Measurements from ENCODE around the gene CHRND.

CHRND gene

DNA sequence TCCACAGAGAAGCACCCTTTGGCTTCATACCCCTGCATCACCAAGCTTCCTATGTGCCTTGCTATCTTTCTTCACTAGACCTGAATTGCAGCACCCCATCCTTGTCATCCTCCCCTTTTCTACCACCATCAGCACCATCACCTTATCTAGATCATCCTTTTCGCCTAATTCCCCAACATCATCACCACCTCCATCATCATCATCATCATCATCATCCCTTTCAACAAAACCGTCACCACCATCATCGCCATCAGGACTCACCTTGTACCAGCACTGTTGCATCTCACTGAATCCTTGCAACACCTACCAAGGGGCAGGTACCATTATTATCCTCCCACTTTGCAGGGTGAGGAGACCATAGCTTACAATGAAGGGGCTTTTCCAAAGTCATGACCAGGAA, 27.5 kb upstream of the CHRND start:
- H3K27me3 ChIP-seq (ENCODE audit: insufficient read depth, low read depth) = peaks cover 4% of the 10 kb centered on the region; the same call in 1 of the 2 replicates
- H3K9ac ChIP-seq = no peak overlapping the region
- TF ChIP-seq, protein P1, sequence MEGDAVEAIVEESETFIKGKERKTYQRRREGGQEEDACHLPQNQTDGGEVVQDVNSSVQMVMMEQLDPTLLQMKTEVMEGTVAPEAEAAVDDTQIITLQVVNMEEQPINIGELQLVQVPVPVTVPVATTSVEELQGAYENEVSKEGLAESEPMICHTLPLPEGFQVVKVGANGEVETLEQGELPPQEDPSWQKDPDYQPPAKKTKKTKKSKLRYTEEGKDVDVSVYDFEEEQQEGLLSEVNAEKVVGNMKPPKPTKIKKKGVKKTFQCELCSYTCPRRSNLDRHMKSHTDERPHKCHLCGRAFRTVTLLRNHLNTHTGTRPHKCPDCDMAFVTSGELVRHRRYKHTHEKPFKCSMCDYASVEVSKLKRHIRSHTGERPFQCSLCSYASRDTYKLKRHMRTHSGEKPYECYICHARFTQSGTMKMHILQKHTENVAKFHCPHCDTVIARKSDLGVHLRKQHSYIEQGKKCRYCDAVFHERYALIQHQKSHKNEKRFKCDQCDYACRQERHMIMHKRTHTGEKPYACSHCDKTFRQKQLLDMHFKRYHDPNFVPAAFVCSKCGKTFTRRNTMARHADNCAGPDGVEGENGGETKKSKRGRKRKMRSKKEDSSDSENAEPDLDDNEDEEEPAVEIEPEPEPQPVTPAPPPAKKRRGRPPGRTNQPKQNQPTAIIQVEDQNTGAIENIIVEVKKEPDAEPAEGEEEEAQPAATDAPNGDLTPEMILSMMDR (conservative IDR thresholded peaks at IDR 0.05; ENCODE audit: low read depth, low read length) = no peak
- H3K27ac ChIP-seq = no peak overlapping the region
- no peaks in the 10 kb centered on the region for H3K79me2 ChIP-seq (ENCODE audit: insufficient read depth, low read depth)
- H3K36me3 ChIP-seq (ENCODE audit: insufficient read depth) = no peaks in the 10 kb centered on the region
- H2AFZ ChIP-seq (ENCODE audit: low read depth) = no peak overlapping the region
- H4K20me1 ChIP-seq (ENCODE audit: insufficient read depth) = no peaks in the 10 kb centered on the region
- no peak overlapping the region for H3K4me2 ChIP-seq
- no peaks in the 10 kb centered on the region for H3K4me1 ChIP-seq (ENCODE audit: low read depth, poor library complexity, severe bottlenecking)
- no peak overlapping the region for H3K4me3 ChIP-seq (IDR thresholded peaks at IDR 0.05; ENCODE audit: insufficient read depth, low read depth, low read length)

DNA sequence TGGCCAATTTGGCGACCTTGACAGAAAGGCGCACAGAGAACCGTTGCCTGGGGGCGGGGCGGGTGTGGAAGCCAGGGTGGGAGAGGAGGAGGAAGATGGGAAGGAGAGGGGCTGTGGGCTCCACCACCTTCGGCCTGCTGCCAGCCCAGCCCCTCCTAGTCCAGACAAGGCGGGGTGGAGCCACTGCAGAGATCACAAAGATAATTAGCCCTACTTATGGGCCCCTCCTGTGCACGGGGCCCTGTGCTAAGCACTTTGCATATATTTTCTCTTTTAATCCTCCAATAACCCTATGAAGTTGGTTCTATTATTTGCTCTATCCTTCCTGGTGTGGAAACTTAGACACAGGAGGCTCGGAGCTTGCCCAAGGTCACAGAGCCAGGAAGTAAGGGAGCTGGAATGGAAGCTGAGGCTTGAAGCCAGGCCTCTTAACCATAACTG, 24.6 kb upstream of the CHRND start:
- no peaks in the 10 kb centered on the region for H4K20me1 ChIP-seq (ENCODE audit: insufficient read depth)
- no peaks in the 10 kb centered on the region for H3K36me3 ChIP-seq (ENCODE audit: insufficient read depth)
- H3K79me2 ChIP-seq (ENCODE audit: insufficient read depth, low read depth) = no peaks in the 10 kb centered on the region
- no peak overlapping the region for H3K27ac ChIP-seq
- H2AFZ ChIP-seq (ENCODE audit: low read depth) = no peak overlapping the region
- no peaks in the 10 kb centered on the region for H3K4me1 ChIP-seq (ENCODE audit: low read depth, poor library complexity, severe bottlenecking)
- no peak overlapping the region for H3K4me3 ChIP-seq (IDR thresholded peaks at IDR 0.05; ENCODE audit: insufficient read depth, low read depth, low read length)
- no peak overlapping the region for H3K4me2 ChIP-seq
- TF ChIP-seq, protein P1 (conservative IDR thresholded peaks at IDR 0.05; ENCODE audit: low read depth, low read length) = no peak
- H3K27me3 ChIP-seq (ENCODE audit: insufficient read depth, low read depth) = peaks cover 24% of the 10 kb centered on the region
- no peak overlapping the region for H3K9ac ChIP-seq

DNA sequence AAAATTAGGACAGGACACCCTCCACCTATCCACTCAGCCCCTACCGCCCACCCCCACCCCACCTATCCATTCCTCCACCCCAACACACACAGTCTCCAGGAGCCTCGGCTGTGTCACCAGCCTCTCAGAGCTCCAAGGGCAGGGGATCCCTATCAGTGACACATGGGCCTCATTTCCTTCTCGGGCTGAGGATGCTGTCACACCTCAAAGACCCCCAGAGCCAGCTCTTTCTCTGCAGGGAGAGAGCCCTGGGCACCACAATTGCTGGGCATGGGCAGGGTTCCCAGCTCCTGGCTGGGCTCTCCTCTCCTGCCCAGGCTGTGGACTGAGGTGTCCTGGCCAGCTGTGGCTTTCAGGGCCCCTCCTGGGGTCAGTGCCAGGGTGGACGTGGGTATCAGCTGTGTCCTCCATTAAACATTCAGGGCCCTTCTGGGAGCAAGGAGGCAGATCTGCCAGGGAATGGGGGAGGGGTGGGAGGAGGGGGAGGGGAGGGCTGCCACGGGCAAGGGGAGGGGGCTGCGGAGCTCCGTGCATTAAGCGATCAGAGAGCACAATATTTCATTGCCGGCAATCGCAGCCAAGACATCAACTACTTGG, 24.1 kb upstream of the CHRND start:
- no peak overlapping the region for H2AFZ ChIP-seq (ENCODE audit: low read depth)
- no peaks in the 10 kb centered on the region for H3K79me2 ChIP-seq (ENCODE audit: insufficient read depth, low read depth)
- no peaks in the 10 kb centered on the region for H3K36me3 ChIP-seq (ENCODE audit: insufficient read depth)
- no peaks in the 10 kb centered on the region for H3K4me1 ChIP-seq (ENCODE audit: low read depth, poor library complexity, severe bottlenecking)
- TF ChIP-seq, protein P1 (conservative IDR thresholded peaks at IDR 0.05; ENCODE audit: low read depth, low read length) = no peak
- no peak overlapping the region for H3K9ac ChIP-seq
- H3K27me3 ChIP-seq (ENCODE audit: insufficient read depth, low read depth) = peaks cover 28% of the 10 kb centered on the region
- no peak overlapping the region for H3K4me2 ChIP-seq
- no peak overlapping the region for H3K4me3 ChIP-seq (IDR thresholded peaks at IDR 0.05; ENCODE audit: insufficient read depth, low read depth, low read length)
- no peak overlapping the region for H3K27ac ChIP-seq
- H4K20me1 ChIP-seq (ENCODE audit: insufficient read depth) = no peaks in the 10 kb centered on the region

DNA sequence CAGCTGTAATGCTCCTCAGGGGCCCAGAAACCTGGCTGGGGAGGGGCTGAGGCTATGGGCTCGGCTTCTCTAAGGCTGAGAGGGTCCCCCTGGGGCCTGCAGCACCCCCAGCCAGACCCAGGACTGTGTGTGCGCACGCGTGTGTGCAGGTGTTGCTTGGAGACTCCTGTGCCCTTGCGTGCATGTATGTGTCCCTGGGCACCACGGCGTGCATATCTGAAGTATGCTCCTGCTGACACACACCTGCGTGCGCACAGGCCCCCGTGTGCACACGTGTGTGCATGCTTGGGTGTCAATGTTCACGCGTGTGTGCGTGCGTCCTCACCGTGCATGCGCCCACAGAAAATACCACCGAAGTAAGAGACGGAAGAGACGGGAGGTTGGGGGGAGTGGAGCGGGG, 23.4 kb upstream of the CHRND start:
- no peaks in the 10 kb centered on the region for H3K36me3 ChIP-seq (ENCODE audit: insufficient read depth)
- no peaks in the 10 kb centered on the region for H4K20me1 ChIP-seq (ENCODE audit: insufficient read depth)
- no peak overlapping the region for H2AFZ ChIP-seq (ENCODE audit: low read depth)
- TF ChIP-seq, protein P1 (conservative IDR thresholded peaks at IDR 0.05; ENCODE audit: low read depth, low read length) = no peak
- H3K4me3 ChIP-seq (IDR thresholded peaks at IDR 0.05; ENCODE audit: insufficient read depth, low read depth, low read length) = no peak overlapping the region
- H3K4me2 ChIP-seq = no peak overlapping the region
- H3K4me1 ChIP-seq (ENCODE audit: low read depth, poor library complexity, severe bottlenecking) = no peaks in the 10 kb centered on the region
- H3K9ac ChIP-seq = no peak overlapping the region
- H3K27me3 ChIP-seq (ENCODE audit: insufficient read depth, low read depth) = peaks cover 31% of the 10 kb centered on the region
- H3K27ac ChIP-seq = no peak overlapping the region
- no peaks in the 10 kb centered on the region for H3K79me2 ChIP-seq (ENCODE audit: insufficient read depth, low read depth)

Measured in KMS-11 (cell line).